HEK293 (cell line): ENCODE data around the gene MYO1F.
"Not testable (repeated sequence)": the region's sequence is repeated elsewhere in the genome, so short reads cannot be mapped to it uniquely, and the experiment has no call there.

ENCODE experiments used
- CTCF ChIA-PET: fragments of 350-600 bp; formaldehyde crosslinking; extraction: SDS; loops from one replicate; lab custom pipeline; 2021; ENCODE audit warnings: antibody characterized with exemption; lab: Yijun Ruan, JAX
- POLR2A ChIA-PET: fragments of 300-600 bp; formaldehyde crosslinking; extraction: SDS; loops from one replicate; lab custom pipeline; 2020; ENCODE audit warnings: antibody characterized with exemption, inconsistent platforms; lab: Yijun Ruan, JAX
- H3K27ac ChIP-seq: fragments of 200-500 bp; sonication (Bioruptor generic); 2 replicates; pipeline ENCODE4 v1.5.1; 2014; ENCODE audit warnings: low read depth, low read length, control low read depth, inconsistent platforms; ENCODE audit errors: extremely low read depth
- H3K36me3 ChIP-seq, 2 experiments: fragments of 200-500 bp in 1 of 2; sonication (Bioruptor generic) in 1 of 2; 1 replicate in 1 of 2; 2 replicates in 1 of 2; pipeline ENCODE4 v1.5.1; 2014 to 2017; ENCODE audit warnings: inconsistent platforms in 2 of 2, low read length in 2 of 2; ENCODE audit not compliant: control insufficient read depth in 2 of 2, insufficient read depth in 1 of 2
- H3K4me1 ChIP-seq: fragments of 200-500 bp; sonication (Bioruptor generic); 2 replicates; pipeline ENCODE4 v1.5.1; 2014; ENCODE audit warnings: mild to moderate bottlenecking, low read length, inconsistent platforms; ENCODE audit not compliant: control insufficient read depth, insufficient read depth
- H3K4me3 ChIP-seq: 2 replicates; pipeline ENCODE4 v1.5.1; 2011; ENCODE audit warnings: low read depth, mild to moderate bottlenecking, control low read depth, low read length, moderate library complexity
- H3K9me3 ChIP-seq: fragments of 200-500 bp; sonication (Bioruptor generic); 2 replicates; pipeline ENCODE4 v1.5.1; 2014; ENCODE audit warnings: low read depth, low read length, inconsistent platforms; ENCODE audit not compliant: control insufficient read depth, insufficient read depth
- GLIS1 ChIP-seq: fragments of 450-650 bp; formaldehyde crosslinking; IDR thresholded peaks from 2 replicates; pipeline ENCODE4 v1.5.1; 2016; ENCODE audit warnings: missing biosample characterization, missing genetic modification characterization
- KLF17 ChIP-seq: fragments of 450-650 bp; formaldehyde crosslinking; IDR thresholded peaks from 2 replicates; pipeline ENCODE4 v1.5.1; 2016; ENCODE audit warnings: missing biosample characterization, missing genetic modification characterization
- KLF8 ChIP-seq: fragments of 450-650 bp; formaldehyde crosslinking; IDR thresholded peaks from 2 replicates; pipeline ENCODE4 v1.5.1; 2016; ENCODE audit warnings: missing biosample characterization, missing genetic modification characterization
- SP7 ChIP-seq: fragments of 450-650 bp; formaldehyde crosslinking; IDR thresholded peaks from 2 replicates; pipeline ENCODE4 v1.5.1; 2016; ENCODE audit warnings: missing biosample characterization, missing genetic modification characterization
- ZBTB17 ChIP-seq: fragments of 450-650 bp; formaldehyde crosslinking; IDR thresholded peaks from 2 replicates; pipeline ENCODE4 v1.5.1; 2016; ENCODE audit warnings: missing biosample characterization, missing genetic modification characterization
- ZBTB21 ChIP-seq: fragments of 450-650 bp; formaldehyde crosslinking; IDR thresholded peaks from 2 replicates; pipeline ENCODE4 v1.5.1; 2017; ENCODE audit warnings: missing biosample characterization, missing genetic modification characterization
- ZBTB48 ChIP-seq: fragments of 450-650 bp; formaldehyde crosslinking; IDR thresholded peaks from 2 replicates; pipeline ENCODE4 v1.5.1; 2016; ENCODE audit warnings: missing biosample characterization, missing genetic modification characterization
- ZEB2 ChIP-seq: fragments of 450-650 bp; formaldehyde crosslinking; IDR thresholded peaks from 2 replicates; pipeline ENCODE4 v1.5.1; 2016; ENCODE audit warnings: missing biosample characterization, missing genetic modification characterization
- ZNF138 ChIP-seq: fragments of 450-650 bp; formaldehyde crosslinking; IDR thresholded peaks from 2 replicates; pipeline ENCODE4 v1.5.1; 2016; ENCODE audit warnings: missing biosample characterization, missing genetic modification characterization, borderline replicate concordance
- ZNF280D ChIP-seq: fragments of 450-650 bp; formaldehyde crosslinking; IDR thresholded peaks from 2 replicates; pipeline ENCODE4 v1.5.1; 2016; ENCODE audit warnings: missing biosample characterization, missing genetic modification characterization
- ZNF335 ChIP-seq: fragments of 450-650 bp; formaldehyde crosslinking; conservative IDR thresholded peaks from 2 replicates; pipeline ENCODE4 v1.5.1; 2016; ENCODE audit warnings: missing biosample characterization, missing genetic modification characterization
- ZNF362 ChIP-seq: fragments of 450-650 bp; formaldehyde crosslinking; IDR thresholded peaks from 2 replicates; pipeline ENCODE4 v1.5.1; 2016; ENCODE audit warnings: missing biosample characterization, missing genetic modification characterization
- ZNF391 ChIP-seq: fragments of 450-650 bp; formaldehyde crosslinking; IDR thresholded peaks from 2 replicates; pipeline ENCODE4 v1.5.1; 2016; ENCODE audit warnings: low read depth, missing biosample characterization, missing genetic modification characterization, borderline replicate concordance
- ZNF560 ChIP-seq: fragments of 450-650 bp; formaldehyde crosslinking; IDR thresholded peaks from 2 replicates; pipeline ENCODE4 v1.5.1; 2017; ENCODE audit warnings: missing biosample characterization, missing genetic modification characterization, borderline replicate concordance
- ZNF629 ChIP-seq: fragments of 450-650 bp; formaldehyde crosslinking; IDR thresholded peaks from 2 replicates; pipeline ENCODE4 v1.5.1; 2017; ENCODE audit warnings: missing biosample characterization, missing genetic modification characterization
- ZNF768 ChIP-seq: fragments of 450-650 bp; formaldehyde crosslinking; IDR thresholded peaks from 2 replicates; pipeline ENCODE4 v1.5.1; 2018; ENCODE audit warnings: missing biosample characterization, mild to moderate bottlenecking, missing genetic modification characterization

The MYO1F gene

GRCh38 chr19:8618751-8619150 is 41.5 kb upstream of the MYO1F start:
- no peak overlapping the region for H3K27ac ChIP-seq
- H3K36me3 ChIP-seq, result no peaks in the 10 kb centered on the region
- CTCF ChIA-PET, result interaction anchor here (0.9 kb wide), 1 partner anchor 33 kb away, joined by 6 read pairs; no protein-coding TSS in a partner anchor
- H3K4me3 ChIP-seq, result no peak overlapping the region
- H3K4me1 ChIP-seq, result no peaks in the 10 kb centered on the region
- TF ChIP-seq ZBTB48 (tag by site-specific recombination) (no peak), ZBTB17 (peak; percentile 71), KLF8 (0 out of 2 replicates have a peak, but pooled peaks have one; percentile 53), ZNF768 (tag by site-specific recombination) (peak; percentile 5; the same call in 1 of the 2 replicates), ZNF335 (tag by site-specific recombination) (0 out of 2 replicates have a peak, but pooled peaks have one; percentile 14), ZBTB21 (tag by site-specific recombination) (peak; percentile 3; the same call in 1 of the 2 replicates), ZNF391 (tag by site-specific recombination) (0 out of 2 replicates have a peak, but pooled peaks have one; percentile 23), ZNF280D (tag by site-specific recombination) (no peak), ZNF138 (tag by site-specific recombination) (no peak), ZNF362 (peak; percentile 81), ZEB2 (tag by site-specific recombination) (peak; percentile 61; the same call in 1 of the 2 replicates), ZNF629 (tag by site-specific recombination) (peak; percentile 23; the same call in 1 of the 2 replicates), SP7 (tag by site-specific recombination) (peak; percentile 66)
- POLR2A ChIA-PET, result interaction anchor here (0.6 kb wide), 1 partner anchor 310 kb away, joined by 3 read pairs; no protein-coding TSS in a partner anchor
- no peaks in the 10 kb centered on the region for H3K9me3 ChIP-seq

- H3K36me3 ChIP-seq, result no peaks in the 10 kb centered on the region
- TF ChIP-seq ZNF629 (tag by site-specific recombination) (no peak), ZNF560 (tag by site-specific recombination) (no peak)
- no peak overlapping the region for H3K4me3 ChIP-seq
- no peaks in the 10 kb centered on the region for H3K9me3 ChIP-seq
- no peak overlapping the region for H3K27ac ChIP-seq
- ChIA-PET POLR2A (no interaction called here), CTCF (interaction anchor here (0.7 to 0.9 kb wide), 2 partner anchors 32 to 689 kb away, joined by 3 to 6 read pairs; no protein-coding TSS in a partner anchor)
- H3K4me1 ChIP-seq, result no peaks in the 10 kb centered on the region
These were observed 40.7 kb upstream of the MYO1F start for GRCh38 chr19:8617984-8618383.

GRCh38 chr19:8617325-8617724 is 40.1 kb upstream of the MYO1F start:
- H3K36me3 ChIP-seq, H3K4me1 ChIP-seq, H3K4me3 ChIP-seq, POLR2A ChIA-PET: not testable (repeated sequence)
- TF ChIP-seq GLIS1 (tag by site-specific recombination), result peak; percentile 60
- peak; percentile 55; the same call in 1 of the 2 replicates for TF ChIP-seq KLF17
- TF ChIP-seq, all 188 proteins: peak for 2; not testable (repeated sequence) for 186
- not testable (repeated sequence) for H3K27ac ChIP-seq, H3K9me3 ChIP-seq
- CTCF ChIA-PET, result interaction anchor here (0.7 to 2.2 kb wide), 4 partner anchors 24 to 690 kb away, joined by 3 to 5 read pairs (median 4); no protein-coding TSS in a partner anchor
